Measurements from ENCODE around the gene EFNB2. TPM values are rescaled to one million over a fixed set of nuclear protein-coding genes. Genes with fewer than 3 reads are reported as not detected.

EFNB2 gene
- total RNA-seq: 0.07 and 0.11 TPM in 2 replicates

GRCh38 chr13:106535552-106536243, at the start of gene EFNB2:
TSS of gene EFNB2 (minus strand) at chr13:106535662. CDS start at chr13:106534964, 698 bp downstream.
- intact Hi-C loops (cut with micrococcal nuclease): loop anchor here (1.0 to 5.0 kb wide), 5 partner anchors 33 to 1763 kb away; partner anchors contain the start of gene ARGLU1

GRCh38 chr13:106581225-106581624, 45.8 kb upstream of the EFNB2 start:
- intact Hi-C loops (cut with micrococcal nuclease): no loop called here

GRCh38 chr13:106575896-106576295, 40.4 kb upstream of the EFNB2 start:
- intact Hi-C loops (cut with micrococcal nuclease): no loop called here

- intact Hi-C loops (cut with micrococcal nuclease): no loop called here
These were observed 38.4 kb upstream of the EFNB2 start for GRCh38 chr13:106573868-106574267.

GRCh38 chr13:106573284-106573846, 37.9 kb upstream of the EFNB2 start:
- intact Hi-C loops (cut with micrococcal nuclease): no loop called here

GRCh38 chr13:106570299-106570852, 34.9 kb upstream of the EFNB2 start:
- intact Hi-C loops (cut with micrococcal nuclease): no loop called here

GRCh38 chr13:106569233-106570095, 34.0 kb upstream of the EFNB2 start:
- intact Hi-C loops (cut with micrococcal nuclease): loop anchor here (5.0 to 10.0 kb wide), 3 partner anchors 53 to 1648 kb away; partner anchors contain the start of genes ABHD13 and LIG4

GRCh38 chr13:106568299-106569003, 33.0 kb upstream of the EFNB2 start:
- intact Hi-C loops (cut with micrococcal nuclease): loop anchor here (1.0 to 10.0 kb wide), 4 partner anchors 33 to 1649 kb away; partner anchors contain the start of genes ABHD13, EFNB2 and LIG4

- intact Hi-C loops (cut with micrococcal nuclease): loop anchor here (1.0 to 10.0 kb wide), 6 partner anchors 15 to 1650 kb away; partner anchors contain the start of genes ABHD13, EFNB2 and LIG4
These were observed 32.2 kb upstream of the EFNB2 start, which contains the start of gene ARGLU1 for GRCh38 chr13:106567474-106568298. TSS of gene ARGLU1 (minus strand) at chr13:106568137. CDS start at chr13:106567919, 218 bp downstream.

- intact Hi-C loops (cut with micrococcal nuclease): loop anchor here (2.0 to 10.0 kb wide), 5 partner anchors 14 to 1650 kb away; partner anchors contain the start of genes ABHD13 and LIG4
These were observed 31.4 kb upstream of the EFNB2 start for GRCh38 chr13:106566641-106567473.

- intact Hi-C loops (cut with micrococcal nuclease): loop anchor here (5.0 to 10.0 kb wide), 3 partner anchors 57 to 1652 kb away; partner anchors contain the start of genes ABHD13 and LIG4
These were observed 29.8 kb upstream of the EFNB2 start for GRCh38 chr13:106565127-106565775.

GRCh38 chr13:106562301-106562700, 26.8 kb upstream of the EFNB2 start:
- intact Hi-C loops (cut with micrococcal nuclease): loop anchor here (10.0 kb wide), 1 partner anchor 1428 kb away; no protein-coding TSS in a partner anchor

- intact Hi-C loops (cut with micrococcal nuclease): loop anchor here (2.0 to 10.0 kb wide), 2 partner anchors 17 to 1427 kb away; no protein-coding TSS in a partner anchor
These were observed 26.2 kb upstream of the EFNB2 start for GRCh38 chr13:106561551-106562170.

GRCh38 chr13:106560821-106561220, 25.4 kb upstream of the EFNB2 start:
- intact Hi-C loops (cut with micrococcal nuclease): loop anchor here (2.0 to 10.0 kb wide), 2 partner anchors 16 to 1426 kb away; no protein-coding TSS in a partner anchor

GRCh38 chr13:106558527-106558926, 23.1 kb upstream of the EFNB2 start:
- intact Hi-C loops (cut with micrococcal nuclease): no loop called here

- intact Hi-C loops (cut with micrococcal nuclease): no loop called here
These were observed 20.3 kb upstream of the EFNB2 start for GRCh38 chr13:106555631-106556328.

GRCh38 chr13:106551751-106552150, 16.3 kb upstream of the EFNB2 start:
- intact Hi-C loops (cut with micrococcal nuclease): loop anchor here (2.0 kb wide), 1 partner anchor 15 kb away; no protein-coding TSS in a partner anchor

Data from T-helper 2 cell treated with Interferon-gamma antibody and Interleukin-4, amounts not matched to agents 100 ng/mL and 5 ng/mL, for 36 hours (primary cell).